CD4-positive, alpha-beta T cell treated with Interleukin-12 subunit alpha and Interleukin-12 subunit beta, for 1 hour (primary cell): ENCODE results near the gene SUN5.

ENCODE experiments used
- DNase-seq: peaks from one replicate; pipeline ENCODE4 v3.0.0-alpha.2; 2020

SUN5 gene

GRCh38 chr20:33026072-33026778 is 22.0 kb upstream of the SUN5 start:
- no peak for DNase-seq

GRCh38 chr20:33025318-33025876 is 21.2 kb upstream of the SUN5 start:
- no peak for DNase-seq

- DNase-seq: no peak
Measured at GRCh38 chr20:33024609-33025317, 20.5 kb upstream of the SUN5 start.

GRCh38 chr20:33024243-33024560 is 20.0 kb upstream of the SUN5 start:
- DNase-seq: no peak

- no peak for DNase-seq
Measured at GRCh38 chr20:33023439-33024242, 19.4 kb upstream of the SUN5 start.

GRCh38 chr20:33022694-33023438 is 18.6 kb upstream of the SUN5 start:
- DNase-seq: no peak

- DNase-seq: no peak
Measured at GRCh38 chr20:33022289-33022688, 18.1 kb upstream of the SUN5 start.

- DNase-seq: no peak
Measured at GRCh38 chr20:33021879-33022278, 17.6 kb upstream of the SUN5 start.

GRCh38 chr20:33020278-33021161 is 16.3 kb upstream of the SUN5 start:
- no peak for DNase-seq

- DNase-seq: no peak
Measured at GRCh38 chr20:33019465-33020277, 15.4 kb upstream of the SUN5 start.

GRCh38 chr20:33018169-33018931 is 14.1 kb upstream of the SUN5 start:
- no peak for DNase-seq

- DNase-seq: no peak
Measured at GRCh38 chr20:33017542-33017941, 13.3 kb upstream of the SUN5 start.

GRCh38 chr20:33016581-33017109 is 12.4 kb upstream of the SUN5 start:
- no peak for DNase-seq

GRCh38 chr20:33015700-33016580 is 11.7 kb upstream of the SUN5 start:
- DNase-seq: no peak

GRCh38 chr20:33015114-33015484 is 10.9 kb upstream of the SUN5 start:
- DNase-seq: no peak

GRCh38 chr20:33014336-33015113 is 10.3 kb upstream of the SUN5 start:
- no peak for DNase-seq

- DNase-seq: no peak
Measured at GRCh38 chr20:33013701-33014326, 9.6 kb upstream of the SUN5 start.
